HG02870 (cell line): ENCODE results near the gene SLC19A1.

Experiments
- ATAC-seq: cut with Tn5 transposase; IDR thresholded peaks from one replicate; pipeline ENCODE4 v1.9.1; 2021; ENCODE audit warnings: mild to moderate bottlenecking, moderate library complexity; ENCODE audit not compliant: unreplicated experiment

The SLC19A1 gene

DNA sequence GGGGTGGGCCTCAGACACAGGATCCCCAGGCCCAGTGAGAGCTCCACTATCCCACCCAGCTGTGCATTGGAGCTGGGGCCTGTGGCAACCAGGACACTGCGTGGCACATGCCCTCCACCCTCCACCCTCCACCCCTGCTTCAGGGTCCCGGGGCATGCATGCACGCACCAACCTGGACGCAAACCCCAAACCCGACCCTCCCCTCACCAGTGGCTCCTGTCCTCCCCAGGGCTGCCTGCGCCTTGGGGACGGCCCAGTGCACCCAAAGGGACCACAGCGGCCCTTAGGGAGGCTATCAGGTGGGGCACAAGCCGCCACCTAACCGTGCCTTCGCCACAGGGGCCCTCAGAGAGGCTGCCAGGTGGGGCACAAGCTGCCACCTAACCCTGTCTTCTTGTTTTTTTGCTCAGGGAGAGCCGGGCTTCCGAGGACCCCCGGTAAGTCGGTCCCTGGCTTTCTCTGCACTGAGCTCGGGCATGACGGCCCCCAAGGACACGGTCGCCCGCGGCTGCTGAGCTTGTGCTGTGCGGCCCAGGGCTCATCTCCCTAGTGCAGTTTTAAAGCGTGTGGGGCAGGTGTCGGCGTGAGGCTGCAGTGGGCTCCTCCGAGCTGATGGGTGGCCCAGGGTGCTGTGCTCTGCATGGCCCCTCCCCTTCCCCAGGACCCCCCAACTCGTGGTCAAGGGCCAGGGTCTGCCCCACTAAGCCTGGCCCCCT, 47.9 kb downstream of the SLC19A1 start:
- ATAC-seq, result no peak

DNA sequence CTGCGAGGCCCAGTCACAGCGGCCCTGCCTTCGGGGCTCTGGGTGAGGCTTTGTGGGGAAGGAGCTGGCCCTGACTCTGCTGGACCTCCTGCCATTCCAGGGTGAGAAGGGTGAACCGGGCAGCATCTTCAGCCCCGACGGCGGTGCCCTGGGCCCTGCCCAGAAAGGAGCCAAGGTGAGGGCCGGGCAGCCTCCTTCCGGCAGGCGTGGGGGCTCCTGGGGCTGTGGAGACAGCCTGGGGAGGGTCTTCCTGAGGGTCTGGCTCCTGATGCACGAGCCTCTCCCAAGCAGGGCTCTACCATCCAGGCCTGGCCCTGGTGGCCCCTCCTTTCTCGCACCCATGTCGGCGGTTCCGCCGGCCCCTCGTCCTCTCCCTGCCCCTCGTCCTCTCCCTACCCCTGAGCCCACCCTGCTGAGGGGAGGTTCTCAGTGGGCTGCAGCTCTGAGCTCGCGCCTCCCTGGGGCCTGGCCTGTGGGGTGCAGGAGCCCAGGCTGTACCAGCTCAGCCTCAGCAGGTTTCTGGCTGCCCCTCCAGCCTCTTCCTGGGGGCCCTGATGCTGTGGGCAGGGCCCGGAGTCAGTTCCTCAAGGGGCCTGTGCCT, 48.7 kb downstream of the SLC19A1 start:
- no peak for ATAC-seq

DNA sequence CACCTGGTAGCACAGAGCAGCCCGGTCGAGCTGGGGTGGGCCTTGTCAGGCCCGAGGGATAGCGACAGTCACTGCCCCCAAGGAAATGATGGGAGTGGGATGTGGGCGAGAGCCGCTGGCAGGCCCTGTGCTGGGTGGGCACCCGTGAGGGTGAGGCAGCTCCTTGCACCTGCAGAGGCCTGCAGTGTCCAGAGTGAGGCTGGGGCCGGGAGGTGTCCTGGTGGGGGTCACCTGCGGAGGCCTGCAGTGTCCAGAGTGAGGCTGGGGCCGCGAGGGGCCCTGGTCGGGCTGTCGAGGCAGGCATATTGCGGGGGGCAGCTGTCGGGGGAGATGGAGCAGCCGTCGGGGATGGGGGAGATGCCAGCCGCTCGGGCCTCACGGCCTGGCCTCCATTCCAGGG, 49.5 kb downstream of the SLC19A1 start:
- ATAC-seq, result no peak

DNA sequence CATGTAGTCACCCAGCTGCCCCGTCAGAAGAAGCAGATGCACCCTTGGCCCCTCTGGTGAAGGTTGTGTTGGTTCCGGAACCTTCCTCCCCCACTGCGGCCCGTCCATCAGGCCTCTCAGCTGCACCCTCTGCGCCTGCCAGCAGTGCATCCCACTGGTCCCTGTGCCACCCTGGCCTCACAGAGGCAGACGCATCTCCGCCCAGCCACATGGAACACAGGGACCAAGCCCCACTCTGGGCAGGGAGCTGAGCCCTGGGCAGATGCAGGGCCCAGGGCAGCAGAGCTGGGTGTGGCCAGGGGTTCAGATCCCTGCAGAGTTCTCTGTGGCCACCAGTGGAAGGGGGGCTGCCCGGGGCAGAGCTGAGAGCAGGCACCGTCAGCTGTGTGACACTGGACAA, 50.6 kb downstream of the SLC19A1 start:
- no peak for ATAC-seq

DNA sequence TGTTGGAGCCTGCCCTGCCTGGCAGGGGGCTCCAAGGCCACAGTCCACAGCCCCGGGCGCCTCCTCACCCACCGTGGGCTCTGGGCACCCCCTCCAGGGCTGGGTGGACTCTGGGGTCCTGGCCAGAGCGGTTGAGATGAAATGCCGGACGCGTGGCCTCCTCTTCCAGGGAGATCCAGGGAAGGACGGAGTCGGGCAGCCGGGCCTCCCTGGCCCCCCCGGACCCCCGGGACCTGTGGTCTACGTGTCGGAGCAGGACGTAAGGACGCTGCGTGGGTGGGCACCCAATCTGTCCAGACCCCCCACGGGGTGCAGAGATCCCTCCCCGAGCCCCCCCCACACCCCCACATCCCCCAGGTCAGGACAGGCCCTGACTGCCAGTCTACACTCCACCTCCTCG, 51.2 kb downstream of the SLC19A1 start:
- no peak for ATAC-seq

DNA sequence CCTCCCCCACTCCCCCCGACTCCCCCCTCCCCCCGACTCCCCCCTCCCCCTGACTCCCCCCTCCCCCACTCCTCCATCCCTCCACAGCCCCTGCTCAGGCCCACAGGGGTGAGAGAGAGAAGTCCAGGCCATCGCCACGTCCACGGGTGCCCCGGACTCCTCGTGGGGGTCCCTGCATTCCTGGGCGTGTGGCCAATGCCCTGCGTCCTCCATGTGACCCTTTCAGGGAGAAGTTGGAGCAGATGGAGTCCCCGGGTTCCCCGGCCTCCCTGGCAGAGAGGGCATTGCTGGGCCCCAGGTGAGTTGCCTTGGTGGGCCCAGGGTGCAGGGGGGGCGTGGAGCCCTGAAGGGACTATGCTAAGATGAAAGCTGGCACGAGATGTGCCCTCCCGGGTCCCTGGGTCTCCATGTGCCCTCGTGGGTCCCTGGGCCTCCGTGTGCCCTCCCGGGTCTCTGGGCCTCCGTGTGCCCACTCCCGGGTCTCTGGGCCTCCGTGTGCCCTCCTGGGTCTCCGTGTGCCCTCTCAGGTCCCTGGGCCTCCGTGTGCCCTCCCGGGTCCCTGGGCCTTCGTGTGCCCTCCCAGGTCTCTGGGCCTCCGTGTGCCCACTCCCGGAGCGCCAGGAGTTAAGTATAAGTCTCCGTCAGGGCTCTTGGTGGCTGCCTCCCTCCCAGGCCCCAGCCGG, 52.0 kb downstream of the SLC19A1 start:
- no peak for ATAC-seq

DNA sequence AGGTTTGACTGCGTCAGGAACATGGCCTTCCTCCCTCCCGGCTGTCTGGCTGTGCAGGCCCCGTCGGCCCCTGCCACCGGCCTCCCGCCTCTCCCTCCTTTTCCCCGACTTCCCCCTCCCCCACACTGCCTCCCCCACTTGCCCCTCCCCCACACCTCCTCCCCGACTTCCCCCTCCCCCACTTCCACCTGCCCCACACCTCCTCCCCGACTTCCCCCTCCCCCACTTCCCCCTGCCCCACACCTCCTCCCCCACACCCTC, 52.6 kb downstream of the SLC19A1 start:
- ATAC-seq, result no peak

DNA sequence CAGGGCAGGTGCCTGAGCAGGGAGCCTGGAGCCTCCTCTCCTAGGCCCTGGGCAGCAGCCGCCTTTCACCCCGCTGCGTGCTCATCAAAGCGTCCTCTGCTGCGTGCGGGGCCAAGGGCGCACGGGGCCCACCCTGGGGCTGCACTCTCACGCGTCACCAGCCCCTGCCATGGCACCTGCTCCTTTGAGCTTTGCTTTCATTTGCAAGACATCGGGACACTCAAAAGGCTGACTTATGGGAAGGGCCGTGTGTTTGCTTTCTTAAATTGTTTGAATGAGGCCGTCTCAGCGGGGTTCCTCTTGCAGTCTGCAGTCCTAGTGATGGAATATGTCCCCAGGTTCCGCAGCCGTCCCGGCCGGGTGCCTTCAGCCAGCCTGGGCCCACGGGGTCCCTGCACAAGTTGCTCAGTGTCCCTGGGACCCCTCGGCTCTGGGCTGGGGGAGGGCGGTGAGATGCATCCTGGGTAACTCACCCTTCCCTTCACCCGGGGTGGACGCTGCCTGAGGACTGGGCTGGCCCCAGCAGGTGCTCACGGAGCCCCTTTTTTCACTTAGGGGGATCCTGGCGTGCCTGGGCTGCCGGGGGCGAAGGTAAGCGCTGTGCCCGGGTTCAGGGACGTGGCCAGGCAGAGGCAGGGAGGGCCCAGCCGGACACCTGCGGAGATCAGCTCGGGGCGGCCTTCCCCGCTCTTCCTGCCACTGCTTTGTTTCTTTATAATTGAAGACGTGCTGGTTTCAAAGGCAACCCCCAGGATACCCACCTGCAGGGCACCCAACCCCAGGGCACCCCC, 53.1 kb downstream of the SLC19A1 start:
- no peak for ATAC-seq

DNA sequence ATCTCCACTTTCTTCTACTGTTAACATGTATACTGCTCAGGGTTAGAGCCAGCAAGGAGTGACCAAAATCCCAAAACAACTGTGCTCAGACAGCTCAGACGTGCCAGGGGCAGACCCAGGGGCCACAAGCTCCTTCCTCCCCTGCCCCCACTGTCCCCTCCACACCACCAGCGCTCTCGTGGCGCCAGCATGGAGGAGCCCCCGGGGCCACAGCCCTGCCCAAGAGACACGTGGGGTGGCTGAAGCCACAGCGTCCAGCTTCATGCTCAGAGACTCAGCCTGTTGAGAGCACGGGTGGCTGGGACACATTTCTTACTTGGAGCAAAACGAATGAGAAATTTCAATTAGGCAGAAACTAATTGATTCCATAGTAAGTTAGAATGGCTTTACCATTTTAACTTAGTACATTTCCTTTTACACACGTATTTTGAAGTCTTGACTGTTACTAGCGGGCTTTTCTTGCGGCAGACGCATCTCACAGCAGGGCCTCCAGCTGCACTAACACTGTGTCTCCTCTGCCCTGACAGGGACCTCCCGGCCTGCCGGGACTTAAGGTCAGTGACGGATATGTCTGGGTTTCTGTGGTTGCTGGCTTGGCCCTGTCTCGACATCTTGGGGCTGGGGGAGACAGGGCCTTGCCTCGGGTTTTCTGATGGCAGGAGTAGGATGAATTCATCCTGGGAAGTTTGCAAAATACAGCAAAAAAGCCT, 54.2 kb downstream of the SLC19A1 start:
- no peak for ATAC-seq

DNA sequence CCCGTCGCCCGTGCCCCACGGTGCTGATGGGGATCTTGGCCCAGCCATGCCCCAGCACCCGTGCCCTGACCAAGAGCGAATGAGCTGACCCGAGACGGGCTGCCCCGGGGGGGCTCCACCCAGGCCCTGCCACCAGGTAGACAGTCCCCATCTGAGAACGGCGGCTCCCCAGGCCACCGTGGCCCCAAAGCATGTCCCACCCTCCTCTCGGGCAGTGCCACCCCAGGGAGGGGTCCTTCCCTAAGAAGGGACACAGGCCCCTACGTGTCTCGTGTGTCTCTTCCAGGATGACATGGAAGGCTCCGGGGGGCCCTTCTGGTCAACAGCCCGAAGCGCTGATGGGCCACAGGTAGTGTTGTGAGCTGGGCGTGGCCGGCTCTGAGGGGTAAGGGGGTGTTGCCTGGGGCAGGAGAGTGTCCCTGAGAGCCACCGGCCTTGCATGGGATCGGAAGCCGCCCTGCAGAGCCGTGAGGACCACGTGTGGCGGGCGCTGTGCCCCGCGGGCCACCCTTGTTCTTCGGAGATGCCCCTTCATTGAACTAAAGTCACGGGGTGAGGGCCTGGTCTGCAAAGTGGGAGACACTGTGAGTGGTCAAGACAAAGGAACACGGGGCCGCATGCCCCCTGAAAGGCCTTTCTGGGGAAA, 55.0 kb downstream of the SLC19A1 start:
- no peak for ATAC-seq

DNA sequence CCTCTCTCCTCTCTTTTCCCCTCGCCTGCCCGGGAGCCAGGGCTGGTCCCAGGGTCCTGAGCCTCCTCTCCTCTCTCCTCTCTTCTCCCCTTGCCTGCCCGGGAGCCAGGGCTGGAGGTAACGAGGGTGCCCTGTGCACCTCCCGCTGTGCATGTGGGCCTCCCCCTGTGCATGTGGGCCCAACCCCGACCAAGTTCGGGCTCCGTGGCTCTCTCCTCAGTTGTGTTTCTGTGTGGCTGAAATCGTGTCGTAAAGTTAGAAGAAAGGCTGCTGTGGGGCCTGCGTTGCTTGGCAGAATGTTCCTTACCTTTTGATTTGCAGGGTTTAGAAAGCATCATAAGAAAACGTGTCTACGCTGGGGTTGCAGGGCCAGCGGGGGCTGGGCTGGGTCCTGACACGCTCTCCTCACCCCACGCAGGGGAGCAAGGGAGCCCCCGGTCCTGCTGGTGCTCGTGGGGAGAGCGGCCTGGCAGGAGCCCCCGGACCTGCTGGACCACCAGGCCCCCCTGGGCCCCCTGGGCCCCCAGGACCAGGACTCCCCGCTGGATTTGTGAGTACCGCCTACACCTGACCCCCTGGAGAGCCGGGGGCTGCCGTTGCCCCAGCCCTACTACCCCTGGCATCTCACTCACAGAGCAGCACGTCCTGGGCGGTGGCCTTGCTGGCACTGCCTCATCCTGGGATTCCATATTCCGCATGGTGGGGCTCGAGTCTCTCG, 55.6 kb downstream of the SLC19A1 start:
- ATAC-seq, result no peak

DNA sequence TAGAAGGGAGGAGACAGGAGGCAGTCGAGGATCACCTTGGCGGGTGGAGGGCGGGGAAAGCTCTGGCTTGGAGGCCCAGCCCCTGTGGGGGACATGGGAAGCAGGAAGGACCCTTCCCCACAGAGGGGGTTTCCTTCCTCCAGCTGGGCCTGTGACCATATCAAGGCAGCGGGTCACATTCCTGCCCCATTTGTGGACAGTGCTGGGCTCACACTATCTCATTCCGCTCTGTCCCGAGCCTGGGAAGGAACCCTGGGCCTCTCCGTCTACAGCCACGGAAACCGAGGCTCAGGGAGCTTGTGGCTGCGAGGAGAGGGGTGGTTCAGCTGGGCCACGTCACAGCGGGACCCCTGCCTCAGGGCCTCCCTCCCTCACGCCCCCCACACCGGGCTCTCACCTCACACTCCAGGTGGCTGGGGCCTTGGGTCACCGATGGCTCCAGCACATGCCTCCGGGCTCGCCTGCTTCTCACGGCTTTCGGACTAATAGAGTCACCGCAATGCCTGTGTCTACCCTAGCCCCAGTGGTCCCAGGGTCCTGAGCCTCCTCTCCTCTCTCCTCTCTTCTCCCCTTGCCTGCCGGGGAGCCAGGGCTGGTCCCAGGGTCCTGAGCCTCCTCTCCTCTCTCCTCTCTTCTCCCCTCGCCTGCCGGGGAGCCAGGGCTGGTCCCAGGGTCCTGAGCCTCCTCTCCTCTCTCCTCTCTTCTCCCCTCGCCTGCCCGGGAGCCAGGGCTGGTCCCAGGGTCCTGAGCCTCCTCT, 56.4 kb downstream of the SLC19A1 start:
- no peak for ATAC-seq

DNA sequence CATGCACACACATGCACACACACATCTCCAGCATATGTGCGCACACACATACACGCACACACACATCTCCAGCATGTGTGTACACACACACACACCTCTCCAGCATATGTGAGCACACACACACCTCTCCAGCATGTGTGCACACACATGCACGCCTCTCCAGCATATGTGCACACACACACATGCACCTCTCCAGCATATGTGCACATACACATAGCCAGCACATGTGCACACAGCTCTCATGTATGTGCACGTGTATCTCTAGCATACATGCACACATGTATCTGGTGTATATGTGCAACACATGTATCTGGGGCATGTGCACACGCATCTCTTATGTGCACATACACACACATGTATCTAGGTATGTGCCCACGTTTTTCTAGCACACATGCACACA, 57.9 kb downstream of the SLC19A1 start:
- no peak for ATAC-seq

DNA sequence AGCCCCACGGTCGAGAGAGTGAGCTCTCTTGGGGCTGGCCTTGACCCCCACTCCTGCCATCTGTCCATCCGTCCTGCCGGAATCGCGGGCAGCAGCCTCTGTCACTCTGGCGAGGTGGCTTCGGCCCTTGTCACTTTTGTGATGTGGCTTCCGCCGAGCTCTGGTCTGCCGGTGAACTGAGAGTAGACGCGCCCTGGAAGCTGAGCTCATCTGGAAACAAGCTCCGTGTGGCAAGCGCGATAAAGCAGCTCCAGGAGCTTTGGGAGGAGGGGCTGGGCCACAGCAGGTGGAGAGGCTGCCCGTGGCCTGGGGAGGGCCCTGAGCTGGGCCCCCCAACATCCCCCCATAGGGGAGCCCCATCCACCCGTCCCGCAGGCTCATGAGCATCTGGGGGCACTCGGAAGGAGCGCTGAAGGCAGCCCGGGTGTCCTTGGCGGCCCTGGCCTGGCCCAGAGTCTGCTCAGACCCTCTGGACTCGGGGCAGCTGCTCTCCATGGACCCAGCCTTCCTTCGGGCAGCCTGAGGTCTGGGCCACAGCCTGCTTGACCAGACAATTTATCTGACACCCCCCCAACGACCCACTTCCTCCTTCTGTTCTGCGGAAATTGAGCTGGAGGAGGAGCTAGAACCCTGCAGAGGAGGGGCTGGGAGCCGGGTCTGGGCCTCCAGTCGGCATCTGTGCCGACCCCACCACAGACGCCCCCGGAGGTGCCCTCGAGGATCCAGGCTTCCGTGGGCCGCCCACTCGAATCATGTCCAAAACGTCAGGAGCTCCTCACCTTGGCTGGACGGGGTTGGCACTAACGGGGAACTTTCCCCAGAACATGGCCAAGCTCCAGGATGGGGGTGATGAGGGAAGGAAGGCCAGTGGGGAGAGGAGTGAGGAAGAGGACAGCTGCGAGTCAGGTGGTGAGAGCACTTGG, 59.1 kb downstream of the SLC19A1 start:
- no peak for ATAC-seq

DNA sequence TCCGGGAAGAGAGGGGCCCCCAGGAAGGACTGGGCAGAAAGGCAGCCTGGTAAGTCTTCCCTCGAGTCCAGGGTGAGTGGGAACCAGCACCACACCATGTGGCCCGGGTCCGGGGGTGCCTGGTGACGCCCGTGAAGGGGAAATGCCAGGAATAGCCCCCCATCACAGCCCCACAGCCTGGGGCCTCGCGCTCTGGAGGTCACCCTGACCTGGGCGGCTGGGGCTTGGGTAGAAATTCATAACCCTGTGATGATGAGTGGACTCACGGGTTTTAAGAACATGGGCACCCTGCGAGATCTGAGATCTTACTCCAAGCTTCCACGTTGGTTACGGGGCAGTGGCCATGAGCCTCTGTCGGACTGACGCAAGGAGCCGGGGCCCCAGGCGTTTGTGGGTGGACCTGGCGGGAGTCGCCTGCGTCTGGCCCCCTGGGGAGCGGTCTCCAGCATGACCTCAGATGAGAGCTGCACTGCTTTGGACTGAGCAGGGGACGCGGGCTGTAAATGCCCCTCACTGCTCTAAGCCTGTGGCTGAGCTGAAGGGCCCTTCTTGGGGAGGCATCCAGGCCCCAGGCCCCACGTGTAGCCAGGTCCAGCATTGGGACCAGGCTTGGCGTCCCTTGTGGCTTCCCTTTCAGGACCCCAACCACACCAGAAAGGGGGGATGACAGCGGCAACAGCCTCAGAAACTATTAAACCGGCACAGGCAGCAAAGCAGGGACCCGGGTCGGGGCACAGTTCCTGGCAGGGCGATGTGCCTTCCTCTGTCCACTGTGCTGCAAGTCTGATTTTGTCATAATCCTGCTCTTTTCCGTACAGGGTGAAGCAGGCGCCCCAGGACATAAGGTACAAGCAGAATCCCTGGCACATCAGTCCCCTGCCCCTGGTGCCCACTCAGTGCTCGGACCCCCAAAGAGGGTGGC, 60.0 kb downstream of the SLC19A1 start:
- ATAC-seq, result no peak

DNA sequence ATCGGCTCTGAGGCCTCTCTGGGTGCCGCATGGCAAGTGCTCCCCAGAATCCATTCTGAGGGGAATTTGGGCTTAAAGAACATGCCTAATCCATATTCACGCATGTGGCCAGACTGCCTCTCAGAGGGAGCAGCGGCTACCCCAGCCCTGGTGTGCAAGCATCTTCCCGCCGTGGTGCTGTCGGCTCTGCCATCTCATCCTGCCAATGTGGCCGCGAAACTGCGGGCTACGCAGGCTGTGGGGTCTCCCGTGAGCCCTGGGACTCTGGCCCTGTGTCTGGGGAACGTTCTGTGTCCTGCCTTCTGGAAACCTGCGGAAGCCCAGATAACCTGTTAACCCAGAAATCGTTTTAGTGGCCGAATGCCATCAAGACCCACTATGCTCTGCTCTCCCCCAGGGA, 60.7 kb downstream of the SLC19A1 start:
- ATAC-seq, result no peak
